B cell (primary cell): ENCODE measurements around the gene PPP1R26. TPM values are rescaled to one million over a fixed set of nuclear protein-coding genes. Genes with fewer than 3 reads are reported as not detected.

Experiments used
- ATAC-seq: fragments of 200-7000 bp; cut with Tn5 transposase; one replicate; pipeline ENCODE4 v1.10.0; 2021; ENCODE audit warnings: low read depth, mild to moderate bottlenecking, moderate number of reproducible peaks, moderate library complexity
- CTCF ChIA-PET: fragments of 350-600 bp; sonication (Branson Sonifier 250); formaldehyde crosslinking; loops from one replicate; lab custom pipeline; 2021; ENCODE audit warnings: antibody characterized with exemption, inconsistent platforms; lab: Charles Lee
- POLR2A ChIA-PET: fragments of 350-600 bp; sonication (Branson Sonifier 250); formaldehyde crosslinking; loops from one replicate; lab custom pipeline; 2021; ENCODE audit warnings: antibody characterized with exemption; lab: Charles Lee
- DNase-seq: peaks from one replicate; pipeline ENCODE4 v3.0.0; 2013
- H2AFZ ChIP-seq: 2 replicates; pipeline ENCODE4 v1.6.1; 2012; ENCODE audit warnings: mild to moderate bottlenecking, low read depth, low read length; ENCODE audit not compliant: insufficient read depth, poor library complexity, severe bottlenecking
- H3K27ac ChIP-seq, 2 donors: 1 replicate in 1 of 2; 2 replicates in 1 of 2; pipeline ENCODE4 v1.5.1; 2012 to 2013; ENCODE audit warnings: low read length in 2 of 2, mild to moderate bottlenecking in 2 of 2, moderate library complexity in 1 of 2
- H3K27me3 ChIP-seq, 4 experiments: fragments of 200-600 bp in 1 of 4; sonication (generic) in 1 of 4; replicated peaks in 1 of 4; 1 replicate in 2 of 4; 2 replicates in 2 of 4; pipeline versions ENCODE4 v1.6.1 to v1.7.0; 2013 to 2016; ENCODE audit warnings: low read length in 3 of 4, mild to moderate bottlenecking in 2 of 4, mixed read lengths in 1 of 4, moderate library complexity in 1 of 4; ENCODE audit not compliant: insufficient read depth in 4 of 4, control insufficient read depth in 3 of 4; ENCODE audit errors: control extremely low read depth in 1 of 4
- H3K36me3 ChIP-seq, 2 experiments: replicated peaks in 1 of 2; 1 replicate in 1 of 2; 2 replicates in 1 of 2; pipeline versions ENCODE4 v1.6.1 to v1.7.1; 2013; ENCODE audit warnings: low read length in 1 of 2; ENCODE audit not compliant: insufficient read depth in 2 of 2, control insufficient read depth in 1 of 2; ENCODE audit errors: control extremely low read depth in 1 of 2, extremely low read depth in 1 of 2
- H3K4me1 ChIP-seq, 2 donors: fragments of 200-600 bp in 1 of 2; sonication (generic) in 1 of 2; 1 replicate in 1 of 2; 2 replicates in 1 of 2; pipeline versions ENCODE4 v1.5.1 to v1.6.1; 2013 to 2017; ENCODE audit warnings: low read length in 2 of 2; ENCODE audit not compliant: control insufficient read depth in 2 of 2, insufficient read depth in 2 of 2
- H3K4me2 ChIP-seq: replicated peaks from 2 replicates; pipeline ENCODE3; 2012; ENCODE audit warnings: mild to moderate bottlenecking, low read depth, low read length; ENCODE audit not compliant: poor library complexity, severe bottlenecking
- H3K4me3 ChIP-seq, 5 experiments: fragments of 200-600 bp in 1 of 5; sonication (generic) in 1 of 5; 1 replicate in 3 of 5; 2 replicates in 2 of 5; pipeline versions ENCODE4 v1.5.1 to v1.7.0; 2011 to 2016; ENCODE audit warnings: low read length in 4 of 5, mild to moderate bottlenecking in 4 of 5, low read depth in 2 of 5, control low read depth in 1 of 5, moderate library complexity in 1 of 5; ENCODE audit not compliant: insufficient read depth in 1 of 5; ENCODE audit errors: control extremely low read depth in 1 of 5, extremely low read depth in 1 of 5
- H3K79me2 ChIP-seq: fragments of 200-600 bp; sonication (generic); one replicate; pipeline ENCODE4 v1.6.0; 2016; ENCODE audit warnings: low read length; ENCODE audit not compliant: control insufficient read depth, insufficient read depth
- H3K9ac ChIP-seq: fragments of 200-600 bp; sonication (generic); 2 replicates; pipeline ENCODE4 v1.6.1; 2017; ENCODE audit warnings: mild to moderate bottlenecking, low read length, moderate library complexity
- H3K9me3 ChIP-seq, 3 donors: one replicate each; pipeline versions ENCODE4 v1.6.1 to v1.7.1; 2013; ENCODE audit warnings: low read length in 2 of 3; ENCODE audit not compliant: control insufficient read depth in 2 of 3, insufficient read depth in 1 of 3; ENCODE audit errors: control extremely low read depth in 1 of 3
- H4K20me1 ChIP-seq: 2 replicates; pipeline ENCODE4 v1.6.0; 2012; ENCODE audit warnings: mild to moderate bottlenecking, low read length; ENCODE audit not compliant: insufficient read depth, control insufficient read depth, poor library complexity, severe bottlenecking
- H3K27ac Mint-ChIP-seq: one replicate; pipeline ENCODE4 v1.8.0; 2021; ENCODE audit warnings: mixed read lengths
- H3K27me3 Mint-ChIP-seq: one replicate; pipeline ENCODE4 v1.8.0; 2021; ENCODE audit warnings: mixed read lengths
- H3K4me1 Mint-ChIP-seq: one replicate; pipeline ENCODE4 v1.8.0; 2021; ENCODE audit warnings: mixed read lengths
- H3K4me3 Mint-ChIP-seq: one replicate; pipeline ENCODE4 v1.8.0; 2021; ENCODE audit warnings: mixed read lengths
- H3K9me3 Mint-ChIP-seq: one replicate; pipeline ENCODE4 v1.8.0; 2022; ENCODE audit warnings: mixed read lengths; ENCODE audit not compliant: insufficient read depth
- CTCF ChIP-seq: fragments of 200-600 bp; IDR thresholded peaks from one replicate; pipeline ENCODE4 v1.8.0; 2022; ENCODE audit warnings: antibody characterized with exemption, mild to moderate bottlenecking
- EZH2 ChIP-seq: IDR thresholded peaks from 2 replicates; pipeline ENCODE4 v1.6.1; 2012; ENCODE audit warnings: borderline replicate concordance, low read depth, mild to moderate bottlenecking, moderate library complexity, low read length; ENCODE audit not compliant: insufficient read depth, poor library complexity, severe bottlenecking
- WGBS: methylation state at CpG from one replicate; pipeline ENCODE4 v1.1.5; 2013; ENCODE audit warnings: missing lambda C conversion rate; ENCODE audit not compliant: insufficient coverage; 5-methylcytosine and 5-hydroxymethylcytosine counted together
- intact Hi-C: fragments of 100-400 bp; cut with micrococcal nuclease; formaldehyde crosslinking; loops from one replicate; pipeline ENCODE4 v1.10.0; 2022
- polyA plus RNA-seq: library from polyadenylated mRNA; depleted of rRNA; stranded (reverse); fragments of >200 nt; gene quantifications from 2 replicates; pipeline ENCODE4 v1.2.3, GENCODE V29; 2012
- total RNA-seq, 2 donors: library from RNA; stranded (reverse); fragments of 120-200 nt in 1 of 2; gene quantifications; 1 replicate in 1 of 2; 2 replicates in 1 of 2; pipeline versions ENCODE4 v1.2.3 to v1.2.4, GENCODE V29; 2013 to 2022

The PPP1R26 gene
- total and polyA plus RNA-seq, 2 donors (not counting 1 experiment from before 2014, with no cell fraction given): 1.9 to 7.8 TPM

DNA sequence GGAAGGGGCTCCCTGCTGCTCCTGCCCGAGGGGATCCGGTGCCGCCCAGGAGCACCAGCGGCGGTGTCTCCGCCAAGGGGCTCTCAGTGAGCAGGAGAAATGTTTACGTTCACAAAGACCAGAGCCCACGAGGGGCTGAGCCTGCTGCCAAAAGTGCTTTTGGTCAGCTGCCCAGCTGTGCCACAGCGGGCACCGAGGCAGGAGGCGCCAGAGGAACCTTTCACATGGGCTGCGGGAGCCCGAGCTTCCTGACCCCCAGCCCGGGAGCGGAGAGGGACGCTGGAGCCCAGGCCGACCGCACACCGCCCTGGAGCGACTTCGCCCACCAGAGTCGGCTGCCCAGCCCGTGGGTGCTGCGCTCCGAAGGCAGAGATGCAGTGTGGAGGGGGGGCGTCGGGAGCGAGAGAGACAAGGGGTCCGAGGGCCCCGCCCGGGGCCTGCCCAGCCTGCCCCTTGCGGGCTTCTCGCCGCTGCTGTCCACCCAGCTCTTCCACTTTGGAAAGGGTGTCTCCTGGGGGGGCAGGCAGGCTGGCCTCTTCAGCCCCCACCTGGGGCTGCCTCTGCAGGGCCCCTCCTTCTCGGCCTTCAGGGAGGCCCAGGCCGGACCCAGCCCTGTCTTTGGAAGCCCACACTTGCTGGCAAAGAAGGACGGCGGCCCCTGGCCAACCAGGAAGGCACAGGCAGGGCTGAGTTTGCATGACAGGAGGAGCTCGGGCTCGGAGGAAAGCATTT, 7.9 kb downstream of the PPP1R26 start:
- ChIA-PET CTCF (no interaction called here), POLR2A (no interaction called here)
- Mint-ChIP-seq H3K4me1 (no peaks in the 10 kb centered on the region), H3K9me3 (no peaks in the 10 kb centered on the region), H3K27me3 (no peaks in the 10 kb centered on the region), H3K27ac (no peak overlapping the region), H3K4me3 (no peak overlapping the region)
- Histone ChIP-seq H3K27me3 (peaks cover 0 to 4% (median 0%) of the 10 kb centered on the region in 4 experiments), H3K9me3 (no peaks in the 10 kb centered on the region), H3K79me2 (no peaks in the 10 kb centered on the region), H2AFZ (no peak overlapping the region), H3K36me3 (no peaks in the 10 kb centered on the region), H3K4me3 (no peak overlapping the region), H4K20me1 (no peaks in the 10 kb centered on the region), H3K9ac (no peak overlapping the region), H3K27ac (no peak overlapping the region), H3K4me1 (no peaks in the 10 kb centered on the region), H3K4me2 (no peak overlapping the region)
- 97% methylated on average over 40 of the region's 40 CpGs for WGBS
- no peak for ATAC-seq
- intact Hi-C loops: no loop called here
- TF ChIP-seq EZH2 (no peak), CTCF (no peak)
- no peak for DNase-seq

- Histone ChIP-seq H3K4me2 (no peak overlapping the region), H3K27me3 (peaks cover 0 to 4% (median 0%) of the 10 kb centered on the region in 4 experiments), H4K20me1 (no peaks in the 10 kb centered on the region), H3K79me2 (no peaks in the 10 kb centered on the region), H3K4me1 (no peaks in the 10 kb centered on the region), H3K9ac (no peak overlapping the region), H3K27ac (no peak overlapping the region), H2AFZ (no peak overlapping the region), H3K4me3 (no peak overlapping the region), H3K9me3 (no peaks in the 10 kb centered on the region), H3K36me3 (no peaks in the 10 kb centered on the region)
- no peak overlapping the region for H3K4me3 Mint-ChIP-seq
- no peak overlapping the region for H3K27ac Mint-ChIP-seq
- ChIA-PET POLR2A (no interaction called here), CTCF (no interaction called here)
- intact Hi-C loops: no loop called here
- H3K27me3 Mint-ChIP-seq: no peaks in the 10 kb centered on the region
- ATAC-seq (no peak), DNase-seq (no peak)
- 100% methylated on average over 7 of the region's 18 CpGs for WGBS
- no peaks in the 10 kb centered on the region for H3K4me1 Mint-ChIP-seq
- H3K9me3 Mint-ChIP-seq: no peaks in the 10 kb centered on the region
- no peak for TF ChIP-seq EZH2
Measured at GRCh38 chr9:135488013-135488330, 8.4 kb downstream of the PPP1R26 start.
